ENCODE results near the gene CHD2.

CHD2 gene

DNA sequence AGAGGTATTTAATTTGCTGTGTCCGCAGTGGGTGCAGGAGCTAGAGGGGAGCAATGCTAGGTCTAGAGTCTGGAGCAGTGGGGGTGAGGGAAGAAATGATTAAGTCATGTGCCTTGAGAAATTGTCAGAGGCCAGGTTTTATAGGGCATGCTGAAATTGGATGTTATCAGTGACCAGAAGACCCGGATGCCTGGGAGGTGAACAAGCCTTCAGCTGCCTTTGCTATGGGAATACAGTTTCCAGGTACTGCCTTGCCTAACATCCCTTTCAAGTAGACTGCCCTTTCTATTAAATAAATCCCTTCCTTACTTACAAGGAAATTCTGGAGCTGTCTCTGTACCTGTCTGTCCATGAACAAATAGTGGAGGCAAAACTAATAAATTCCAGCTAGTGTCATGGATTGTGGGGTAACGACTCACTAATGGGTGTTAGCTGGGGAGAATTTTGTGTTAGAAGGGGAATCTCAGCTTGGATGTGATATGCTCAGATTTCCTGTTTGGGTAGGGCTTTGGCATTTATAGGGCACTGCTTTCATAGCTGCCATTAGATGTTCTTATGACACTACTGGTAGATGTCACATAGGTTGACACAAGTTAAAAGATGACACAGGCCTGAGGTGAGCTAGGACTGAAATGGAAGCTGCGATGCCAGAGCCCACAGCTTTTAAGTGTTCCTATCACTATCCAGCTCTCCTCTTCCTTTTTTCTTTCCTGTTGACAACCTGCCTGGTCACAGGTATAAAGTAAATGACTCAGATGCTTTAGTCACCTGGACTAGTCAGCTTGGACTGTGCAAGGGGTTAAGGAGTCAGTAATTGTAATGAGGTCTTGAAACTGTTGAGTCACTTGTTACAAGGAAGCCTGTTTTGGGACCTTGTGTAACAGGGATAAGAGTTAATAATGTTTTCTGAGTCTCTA, 21.3 kb downstream of the CHD2 start:
- Histone ChIP-seq H3K4me1 (peaks cover 16% of the 10 kb centered on the region), H3K9me3 (no peaks in the 10 kb centered on the region), H3K27me3 (no peaks in the 10 kb centered on the region), H3K4me3 (ENCODE audit: low read depth, low read length) (no peak overlapping the region), H3K36me3 (peaks cover 37% of the 10 kb centered on the region)
- no peak for DNase-seq
- TF ChIP-seq, protein P1, sequence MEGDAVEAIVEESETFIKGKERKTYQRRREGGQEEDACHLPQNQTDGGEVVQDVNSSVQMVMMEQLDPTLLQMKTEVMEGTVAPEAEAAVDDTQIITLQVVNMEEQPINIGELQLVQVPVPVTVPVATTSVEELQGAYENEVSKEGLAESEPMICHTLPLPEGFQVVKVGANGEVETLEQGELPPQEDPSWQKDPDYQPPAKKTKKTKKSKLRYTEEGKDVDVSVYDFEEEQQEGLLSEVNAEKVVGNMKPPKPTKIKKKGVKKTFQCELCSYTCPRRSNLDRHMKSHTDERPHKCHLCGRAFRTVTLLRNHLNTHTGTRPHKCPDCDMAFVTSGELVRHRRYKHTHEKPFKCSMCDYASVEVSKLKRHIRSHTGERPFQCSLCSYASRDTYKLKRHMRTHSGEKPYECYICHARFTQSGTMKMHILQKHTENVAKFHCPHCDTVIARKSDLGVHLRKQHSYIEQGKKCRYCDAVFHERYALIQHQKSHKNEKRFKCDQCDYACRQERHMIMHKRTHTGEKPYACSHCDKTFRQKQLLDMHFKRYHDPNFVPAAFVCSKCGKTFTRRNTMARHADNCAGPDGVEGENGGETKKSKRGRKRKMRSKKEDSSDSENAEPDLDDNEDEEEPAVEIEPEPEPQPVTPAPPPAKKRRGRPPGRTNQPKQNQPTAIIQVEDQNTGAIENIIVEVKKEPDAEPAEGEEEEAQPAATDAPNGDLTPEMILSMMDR (IDR thresholded peaks at IDR 0.05; ENCODE audit: low read depth, low read length): no peak

DNA sequence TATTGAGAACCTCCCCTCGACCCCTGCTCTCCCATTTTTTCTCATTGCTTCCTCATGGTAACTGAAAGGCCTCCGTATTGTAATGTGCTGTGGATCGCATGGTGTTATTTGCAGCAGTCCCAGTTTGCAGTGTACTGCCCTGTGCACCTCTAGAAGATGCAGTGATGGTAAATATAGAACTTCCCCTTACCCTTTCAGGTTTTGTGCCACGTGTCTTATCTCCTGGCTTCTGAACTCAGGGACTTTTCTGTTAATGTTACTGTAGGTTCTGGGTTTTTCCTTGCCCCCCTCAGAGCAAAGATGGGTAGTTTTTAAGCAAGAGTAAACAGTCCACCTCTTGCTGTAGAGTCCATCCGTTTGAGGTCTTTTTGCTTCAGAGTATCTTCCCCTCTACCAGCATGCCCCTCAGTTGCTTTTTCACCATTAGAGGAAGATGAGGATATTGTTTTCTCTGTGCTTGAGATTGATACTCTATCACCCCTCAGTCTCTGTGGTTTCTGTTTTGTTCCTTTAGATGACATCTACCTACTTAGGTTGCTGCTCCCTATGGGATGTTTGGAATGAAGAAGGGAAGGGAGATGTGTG, 22.4 kb downstream of the CHD2 start:
- no peaks in the 10 kb centered on the region for H3K27me3 ChIP-seq
- peaks cover 13% of the 10 kb centered on the region for H3K4me1 ChIP-seq
- peaks cover 41% of the 10 kb centered on the region for H3K36me3 ChIP-seq
- H3K4me3 ChIP-seq (ENCODE audit: low read depth, low read length): no peak overlapping the region
- no peaks in the 10 kb centered on the region for H3K9me3 ChIP-seq
- DNase-seq: no peak
- TF ChIP-seq, protein P1 (IDR thresholded peaks at IDR 0.05; ENCODE audit: low read depth, low read length): no peak

DNA sequence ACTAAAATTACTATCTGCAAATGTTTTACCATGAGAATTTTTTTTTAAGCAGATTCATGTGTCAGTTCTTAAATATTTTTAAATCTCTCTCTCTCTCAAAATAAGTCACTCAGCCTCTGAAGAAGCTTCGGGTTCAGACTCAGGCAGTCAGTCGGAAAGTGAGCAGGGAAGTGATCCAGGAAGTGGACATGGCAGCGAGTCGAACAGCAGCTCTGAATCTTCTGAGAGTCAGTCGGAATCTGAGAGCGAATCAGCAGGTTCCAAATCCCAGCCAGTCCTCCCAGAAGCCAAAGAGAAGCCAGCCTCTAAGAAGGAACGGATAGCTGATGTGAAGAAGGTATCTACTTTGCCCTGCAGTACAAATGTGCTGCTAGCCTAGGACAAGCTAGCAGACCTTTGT, 24.1 kb downstream of the CHD2 start:
- TF ChIP-seq, protein P1 (IDR thresholded peaks at IDR 0.05; ENCODE audit: low read depth, low read length): no peak
- H3K36me3 ChIP-seq: peaks cover 55% of the 10 kb centered on the region
- peaks cover 4% of the 10 kb centered on the region; the same call in 1 of the 2 replicates for H3K4me1 ChIP-seq

DNA sequence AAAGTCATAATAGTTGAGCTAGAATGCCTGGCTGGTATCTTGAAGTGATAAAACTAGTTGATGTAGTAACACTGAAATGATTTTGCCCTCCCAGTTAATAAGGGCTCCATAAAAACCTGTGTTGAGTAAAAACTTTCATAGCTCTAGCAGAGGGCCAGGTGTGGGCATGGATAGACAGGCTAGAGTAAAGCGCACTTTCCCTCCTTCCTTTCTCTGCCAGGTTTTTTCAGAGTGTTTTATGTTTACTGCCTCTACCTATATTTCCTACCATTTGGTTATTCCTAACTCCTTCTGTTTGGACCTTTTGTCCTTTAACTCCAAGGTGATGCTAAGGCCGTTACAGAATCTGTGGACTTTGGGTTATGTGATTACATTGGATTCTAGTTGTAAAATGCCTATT, 25.3 kb downstream of the CHD2 start:
- no peaks in the 10 kb centered on the region for H3K27me3 ChIP-seq
- H3K4me3 ChIP-seq (ENCODE audit: low read depth, low read length): no peak overlapping the region
- peaks cover 4% of the 10 kb centered on the region; the same call in 1 of the 2 replicates for H3K4me1 ChIP-seq
- H3K36me3 ChIP-seq: peaks cover 67% of the 10 kb centered on the region
- TF ChIP-seq, protein P1 (IDR thresholded peaks at IDR 0.05; ENCODE audit: low read depth, low read length): no peak
- DNase-seq: no peak
- no peaks in the 10 kb centered on the region for H3K9me3 ChIP-seq

More for the DNA sequence above, 24.1 kb downstream of the CHD2 start:
- H3K27me3 ChIP-seq: no peaks in the 10 kb centered on the region
- DNase-seq: no peak
- H3K9me3 ChIP-seq: no peaks in the 10 kb centered on the region
- H3K4me3 ChIP-seq (ENCODE audit: low read depth, low read length): no peak overlapping the region

DNA sequence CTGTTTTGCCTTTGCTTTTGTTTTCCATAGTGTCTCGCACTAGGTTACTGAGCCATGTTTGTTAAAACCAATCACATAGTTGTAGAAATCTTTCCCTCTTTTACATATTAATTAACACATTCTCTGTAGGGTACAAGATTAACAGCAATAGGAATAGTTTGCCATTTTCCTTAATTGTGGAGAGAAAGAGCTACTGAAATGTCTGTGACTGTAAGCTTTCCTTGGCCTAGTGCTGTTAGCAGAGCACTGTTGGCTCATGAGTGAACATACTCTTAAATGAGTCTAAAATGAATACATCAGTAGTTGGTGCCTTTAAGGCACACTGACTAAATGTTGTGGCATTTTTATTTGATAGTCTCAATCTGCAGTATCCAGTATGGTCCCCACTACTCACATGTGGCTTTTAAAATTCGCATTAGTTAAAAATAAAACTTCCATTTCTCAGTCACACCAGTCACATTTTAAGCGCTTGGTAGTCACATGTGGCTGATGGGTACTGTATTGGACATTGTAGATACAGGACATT, 28.2 kb downstream of the CHD2 start:
- TF ChIP-seq, protein P1 (IDR thresholded peaks at IDR 0.05; ENCODE audit: low read depth, low read length): no peak
- no peak for DNase-seq
- H3K4me3 ChIP-seq (ENCODE audit: low read depth, low read length): no peak overlapping the region
- H3K9me3 ChIP-seq: no peaks in the 10 kb centered on the region
- H3K4me1 ChIP-seq: no peaks in the 10 kb centered on the region
- peaks cover 83% of the 10 kb centered on the region for H3K36me3 ChIP-seq
- no peaks in the 10 kb centered on the region for H3K27me3 ChIP-seq

Measured in BE2C (cell line).